Panc1 (cell line): Measurements from ENCODE around the gene IFI44. TPM values are rescaled to one million over a fixed set of nuclear protein-coding genes. Genes with fewer than 3 reads are reported as not detected.

ENCODE experiments used
- ATAC-seq: fragments of 200-7000 bp; cut with Tn5 transposase; 2 replicates; pipeline ENCODE4 v1.9.1; 2020; ENCODE audit warnings: mild to moderate bottlenecking, moderate library complexity
- BruUV-seq: library from RNA; stranded (reverse); fragments of 400-500 nt; replicated peaks from 2 replicates; lab custom pipeline; 2021; lab: Mats Ljungman, UMichigan
- CTCF ChIA-PET: fragments of 300-600 bp; sonication (Branson Sonifier 250); formaldehyde crosslinking; loops from one replicate; lab custom pipeline; 2022; ENCODE audit warnings: antibody characterized with exemption; lab: Charles Lee
- POLR2A ChIA-PET: fragments of 300-600 bp; sonication (Branson Sonifier 250); formaldehyde crosslinking; loops from one replicate; lab custom pipeline; 2022; ENCODE audit warnings: antibody characterized with exemption; lab: Charles Lee
- DNase-seq: peaks from one replicate; pipeline ENCODE4 v3.0.0-alpha.2; 2010; ENCODE audit warnings: low read depth, low spot score
- H3K27ac ChIP-seq: 2 replicates; pipeline ENCODE4 v1.5.1; 2011; ENCODE audit warnings: mild to moderate bottlenecking, low read length, inconsistent platforms
- H3K27me3 ChIP-seq: fragments of 200-500 bp; sonication (Bioruptor generic); 2 replicates; pipeline ENCODE4 v1.6.0; 2014; ENCODE audit warnings: low read length, inconsistent platforms; ENCODE audit not compliant: control insufficient read depth, insufficient read depth
- H3K36me3 ChIP-seq: fragments of 200-500 bp; sonication (Bioruptor generic); 2 replicates; pipeline ENCODE4 v1.5.1; 2014; ENCODE audit warnings: inconsistent platforms, mild to moderate bottlenecking, low read length, moderate library complexity; ENCODE audit not compliant: control insufficient read depth, insufficient read depth
- H3K4me1 ChIP-seq: 2 replicates; pipeline ENCODE4 v1.5.1; 2011; ENCODE audit warnings: inconsistent platforms, mild to moderate bottlenecking, low read length, moderate library complexity; ENCODE audit not compliant: control insufficient read depth, insufficient read depth
- H3K4me3 ChIP-seq, 2 experiments: 2 replicates each; pipeline ENCODE4 v1.5.1; 2011 to 2012; ENCODE audit warnings: low read depth in 2 of 2, low read length in 2 of 2, mild to moderate bottlenecking in 2 of 2, inconsistent platforms in 1 of 2, moderate library complexity in 1 of 2
- H3K9me3 ChIP-seq: fragments of 200-500 bp; sonication (Bioruptor generic); 2 replicates; pipeline ENCODE4 v1.5.1; 2014; ENCODE audit warnings: low read depth, mild to moderate bottlenecking, inconsistent platforms, low read length, moderate library complexity; ENCODE audit not compliant: control insufficient read depth, insufficient read depth
- POLR2AphosphoS5 ChIP-seq: IDR thresholded peaks from 2 replicates; pipeline ENCODE4 v1.6.1; 2012; ENCODE audit warnings: mild to moderate bottlenecking, low read depth, low read length, moderate library complexity
- REST ChIP-seq, 2 experiments: IDR thresholded peaks; 2 replicates each; pipeline ENCODE4 v1.6.1; 2011 to 2012; ENCODE audit warnings: low read depth in 2 of 2, control low read depth in 1 of 2, low read length in 1 of 2, mild to moderate bottlenecking in 1 of 2, moderate library complexity in 1 of 2; ENCODE audit not compliant: insufficient read depth in 1 of 2
- SIN3A ChIP-seq: IDR thresholded peaks from 2 replicates; pipeline ENCODE4 v1.6.1; 2012; ENCODE audit warnings: low read depth, mild to moderate bottlenecking, low read length, moderate library complexity, borderline replicate concordance; ENCODE audit not compliant: insufficient read depth
- TCF7L2 ChIP-seq: IDR thresholded peaks from 2 replicates; pipeline ENCODE4 v1.6.1; 2011; ENCODE audit warnings: mild to moderate bottlenecking, low read depth, low read length, inconsistent platforms
- in situ Hi-C: cut with HindIII; loops from 2 replicates; pipeline ENCODE4 v1.10.0; 2016; ENCODE audit warnings: low sequenced_read_pairs, low pct_unique_long_range_greater_than_20kb
- intact Hi-C: fragments of 100-400 bp; cut with micrococcal nuclease; formaldehyde crosslinking; loops from one replicate; pipeline ENCODE4 v1.10.0; 2022; ENCODE audit not compliant: unreplicated experiment
- total RNA-seq: library from RNA; stranded (reverse); gene quantifications from one replicate; pipeline ENCODE4 v1.2.1, GENCODE V29; 2021; ENCODE audit not compliant: unreplicated experiment
- TF ChIP-seq, protein P1 (sequence below): fragments of 450-650 bp; IDR thresholded peaks from 2 replicates; pipeline ENCODE4 v1.5.1; 2017; ENCODE audit warnings: mild to moderate bottlenecking

IFI44 gene
- total RNA-seq, 1 experiment from 2014 or later = 2.0 TPM

- ATAC-seq = no peak
- intact Hi-C loops (no loop called here), in situ Hi-C loops (no loop called here)
- Histone ChIP-seq H3K4me3 (no peak overlapping the region), H3K27ac (no peak overlapping the region), H3K4me1 (no peaks in the 10 kb centered on the region), H3K36me3 (no peaks in the 10 kb centered on the region), H3K27me3 (no peaks in the 10 kb centered on the region), H3K9me3 (no peaks in the 10 kb centered on the region)
- DNase-seq = no peak
- no TSS peak for BruUV-seq
- no peak for TF ChIP-seq POLR2AphosphoS5
- no peak for TF ChIP-seq TCF7L2
- no peak for TF ChIP-seq SIN3A
- TF ChIP-seq, protein P1, sequence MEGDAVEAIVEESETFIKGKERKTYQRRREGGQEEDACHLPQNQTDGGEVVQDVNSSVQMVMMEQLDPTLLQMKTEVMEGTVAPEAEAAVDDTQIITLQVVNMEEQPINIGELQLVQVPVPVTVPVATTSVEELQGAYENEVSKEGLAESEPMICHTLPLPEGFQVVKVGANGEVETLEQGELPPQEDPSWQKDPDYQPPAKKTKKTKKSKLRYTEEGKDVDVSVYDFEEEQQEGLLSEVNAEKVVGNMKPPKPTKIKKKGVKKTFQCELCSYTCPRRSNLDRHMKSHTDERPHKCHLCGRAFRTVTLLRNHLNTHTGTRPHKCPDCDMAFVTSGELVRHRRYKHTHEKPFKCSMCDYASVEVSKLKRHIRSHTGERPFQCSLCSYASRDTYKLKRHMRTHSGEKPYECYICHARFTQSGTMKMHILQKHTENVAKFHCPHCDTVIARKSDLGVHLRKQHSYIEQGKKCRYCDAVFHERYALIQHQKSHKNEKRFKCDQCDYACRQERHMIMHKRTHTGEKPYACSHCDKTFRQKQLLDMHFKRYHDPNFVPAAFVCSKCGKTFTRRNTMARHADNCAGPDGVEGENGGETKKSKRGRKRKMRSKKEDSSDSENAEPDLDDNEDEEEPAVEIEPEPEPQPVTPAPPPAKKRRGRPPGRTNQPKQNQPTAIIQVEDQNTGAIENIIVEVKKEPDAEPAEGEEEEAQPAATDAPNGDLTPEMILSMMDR = no peak
- no peak for TF ChIP-seq REST (IDR thresholded peaks at IDR 0.05; ENCODE audit: insufficient read depth in 1 of 2, low read depth in 2 of 2, low read length in 1 of 2)
- CTCF ChIA-PET = no interaction called here
- POLR2A ChIA-PET = no interaction called here
These were observed 30.6 kb upstream of the IFI44 start for GRCh38 chr1:78619032-78619431.

- TF ChIP-seq TCF7L2 = no peak
- TF ChIP-seq, protein P1 = no peak
- TF ChIP-seq REST (IDR thresholded peaks at IDR 0.05; ENCODE audit: insufficient read depth in 1 of 2, low read depth in 2 of 2, low read length in 1 of 2) = no peak
- TF ChIP-seq SIN3A = no peak
- no peak for TF ChIP-seq POLR2AphosphoS5
- H3K4me1 ChIP-seq = no peaks in the 10 kb centered on the region
- no peaks in the 10 kb centered on the region for H3K9me3 ChIP-seq
- ChIA-PET POLR2A (no interaction called here), CTCF (interaction anchor here (0.7 kb wide), 1 partner anchor 129 kb away, joined by 3 read pairs; no protein-coding TSS in a partner anchor)
- intact Hi-C loops = no loop called here
- DNase-seq (no peak), ATAC-seq (peak; percentile 51; the same call in 1 of the 2 replicates)
- H3K4me3 ChIP-seq = no peak overlapping the region
- no TSS peak for BruUV-seq
- no peaks in the 10 kb centered on the region for H3K27me3 ChIP-seq
- no peaks in the 10 kb centered on the region for H3K36me3 ChIP-seq
- in situ Hi-C loops = no loop called here
- no peak overlapping the region for H3K27ac ChIP-seq
These were observed 30.2 kb upstream of the IFI44 start for GRCh38 chr1:78619446-78619802.
